22Rv1 (cell line): Measurements from ENCODE around the gene ASXL3.

Experiments used
- H3K27ac ChIP-seq: fragments of 450-650 bp; 2 replicates; pipeline ENCODE4 v1.5.1; 2017
- CTCF ChIP-seq: fragments of 450-650 bp; IDR thresholded peaks from 2 replicates; pipeline ENCODE4 v1.5.1; 2017; ENCODE audit warnings: mild to moderate bottlenecking
- ZFX ChIP-seq: fragments of 450-650 bp; IDR thresholded peaks from 2 replicates; pipeline ENCODE4 v1.6.1; 2017; ENCODE audit warnings: antibody characterized with exemption, borderline replicate concordance

Gene ASXL3

DNA sequence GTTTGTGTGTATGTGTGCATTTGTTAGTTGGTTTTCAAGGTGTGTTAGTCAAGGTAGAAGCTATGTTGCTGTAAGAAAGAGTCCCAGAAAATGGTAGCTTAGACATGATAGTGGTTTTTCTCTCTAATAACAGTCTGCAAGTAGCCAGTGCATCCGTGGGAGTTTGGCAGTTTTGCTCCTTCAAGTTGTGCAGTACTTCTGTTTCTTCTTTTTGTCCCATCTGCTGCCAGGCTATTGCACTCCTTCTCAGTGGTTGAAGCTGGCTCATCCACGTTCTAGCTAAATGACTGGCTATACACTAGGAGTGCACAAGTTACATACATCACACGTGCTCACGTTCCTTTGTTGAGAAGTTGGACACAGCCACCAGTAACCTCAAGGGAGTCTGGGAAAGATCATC is 134.7 kb downstream of the ASXL3 start:
- H3K27ac ChIP-seq, result no peak overlapping the region
- TF ChIP-seq ZFX (no peak), CTCF (no peak)

DNA sequence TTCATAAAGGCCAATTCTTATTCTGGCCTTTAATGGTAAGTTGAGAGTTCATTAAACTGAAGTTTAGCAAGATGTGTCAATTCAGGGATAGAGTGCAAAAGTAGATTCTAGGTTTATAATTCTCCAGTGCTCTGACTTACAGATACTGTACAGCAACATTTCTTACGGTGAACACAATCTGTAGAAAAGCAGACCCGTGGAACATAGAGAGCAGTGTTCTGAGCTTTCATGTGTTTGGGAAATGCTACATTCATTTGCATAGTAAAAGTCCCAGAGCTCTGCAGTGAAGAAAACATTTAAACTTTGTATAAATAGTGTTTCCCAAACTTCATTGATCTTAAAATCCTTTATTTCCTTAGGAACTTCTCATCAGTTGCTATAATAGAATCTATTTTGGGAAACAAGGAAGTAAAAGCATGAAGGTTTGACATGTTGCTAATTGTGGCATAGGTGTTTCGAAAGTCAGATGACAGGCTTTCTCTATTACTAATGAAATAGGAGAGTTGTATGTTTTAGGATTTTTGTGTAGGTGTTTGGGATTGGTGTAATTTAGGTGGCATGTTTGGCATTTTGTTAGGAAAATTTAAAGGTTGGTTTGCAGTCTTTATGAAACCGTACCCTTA is 138.2 kb downstream of the ASXL3 start:
- no peak for TF ChIP-seq CTCF
- no peak for TF ChIP-seq ZFX
- no peak overlapping the region for H3K27ac ChIP-seq

- H3K27ac ChIP-seq, result no peak overlapping the region
- TF ChIP-seq CTCF (no peak), ZFX (no peak)
Observed at GRCh38 chr18:33717339-33717738, 139.3 kb downstream of the ASXL3 start.

DNA sequence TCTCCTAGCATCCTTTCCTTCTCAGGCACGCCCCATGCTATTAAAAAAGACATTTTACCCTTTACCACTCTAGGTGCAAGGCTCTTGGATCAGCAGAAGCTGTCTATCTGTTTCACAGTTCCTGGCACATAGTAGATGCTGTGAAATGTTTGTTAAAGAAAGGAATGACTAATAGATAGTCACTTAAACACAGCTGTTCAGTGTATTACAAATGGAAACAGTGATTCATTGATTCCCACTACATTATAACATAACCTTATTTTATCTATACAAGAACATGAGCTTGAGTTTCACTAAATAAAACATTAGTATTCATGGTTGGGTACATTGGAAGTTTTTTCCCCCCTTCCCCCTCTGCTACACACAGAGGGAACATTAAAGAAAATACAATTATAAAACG is 142.1 kb downstream of the ASXL3 start:
- TF ChIP-seq CTCF, result no peak
- no peak for TF ChIP-seq ZFX

DNA sequence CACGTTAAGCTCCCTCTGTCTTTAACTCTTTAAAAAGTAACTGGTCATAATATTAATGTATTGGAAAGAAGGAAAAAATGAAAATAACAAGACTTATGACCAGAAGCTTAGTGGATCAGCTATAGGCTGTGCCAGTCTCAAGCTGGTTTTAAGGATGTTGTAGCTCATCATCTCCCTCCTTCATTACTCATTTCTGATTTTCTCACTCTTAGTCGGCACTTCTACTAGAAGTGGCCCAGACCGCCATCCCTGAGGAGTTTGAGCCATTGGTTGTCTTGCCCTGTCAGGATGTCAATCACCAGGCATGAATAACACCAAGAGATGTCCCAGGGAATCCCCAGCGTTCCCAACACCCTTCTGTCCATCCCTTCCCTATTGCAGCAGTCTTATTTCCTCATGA is 151.5 kb downstream of the ASXL3 start:
- no peak for TF ChIP-seq CTCF
- no peak for TF ChIP-seq ZFX
- H3K27ac ChIP-seq, result no peak overlapping the region

More for the DNA sequence above, 142.1 kb downstream of the ASXL3 start:
- no peak overlapping the region for H3K27ac ChIP-seq

DNA sequence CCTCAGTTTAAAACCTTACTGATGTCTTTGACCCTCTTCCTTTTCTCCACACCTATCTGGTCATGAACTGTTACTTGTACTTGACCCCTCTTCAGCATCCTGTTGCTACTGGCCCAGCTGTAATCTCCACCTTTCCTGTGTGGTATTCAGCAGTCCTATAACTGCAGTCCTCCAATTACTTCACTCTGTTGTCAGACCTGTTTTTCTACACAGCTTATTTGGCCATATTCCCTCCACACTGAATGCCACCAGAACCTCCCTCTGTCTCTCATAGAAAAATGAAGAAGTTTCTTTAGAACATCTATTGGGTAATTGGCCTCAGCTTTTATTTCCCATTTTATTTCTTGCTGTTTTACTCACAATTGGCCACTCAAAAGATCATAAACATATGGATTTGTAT is 155.4 kb downstream of the ASXL3 start:
- no peak overlapping the region for H3K27ac ChIP-seq
- TF ChIP-seq ZFX (no peak), CTCF (no peak)

- no peak overlapping the region for H3K27ac ChIP-seq
- TF ChIP-seq ZFX (no peak), CTCF (no peak)
Observed at GRCh38 chr18:33735428-33735827, 157.4 kb downstream of the ASXL3 start.
